Measurements from ENCODE around the gene SETD2.

SETD2 gene

GRCh38 chr3:47089630-47090029 is 74.3 kb downstream of the SETD2 start:
- H3K4me3 ChIP-seq, result no peak overlapping the region
- intact Hi-C loops (cut with DNase I; ENCODE audit: low total_unique reads), result no loop called here
- no peaks in the 10 kb centered on the region for H3K27me3 ChIP-seq
- no peaks in the 10 kb centered on the region for H3K9me3 ChIP-seq
- no peak overlapping the region for H3K27ac ChIP-seq
- H3K4me1 ChIP-seq, result no peaks in the 10 kb centered on the region
- TF ChIP-seq CTCF (IDR thresholded peaks at IDR 0.05), result no peak
- DNase-seq, result no peak
- H3K36me3 ChIP-seq, result peaks cover 33 to 61% (median 42%) of the 10 kb centered on the region in 3 donors

DNA sequence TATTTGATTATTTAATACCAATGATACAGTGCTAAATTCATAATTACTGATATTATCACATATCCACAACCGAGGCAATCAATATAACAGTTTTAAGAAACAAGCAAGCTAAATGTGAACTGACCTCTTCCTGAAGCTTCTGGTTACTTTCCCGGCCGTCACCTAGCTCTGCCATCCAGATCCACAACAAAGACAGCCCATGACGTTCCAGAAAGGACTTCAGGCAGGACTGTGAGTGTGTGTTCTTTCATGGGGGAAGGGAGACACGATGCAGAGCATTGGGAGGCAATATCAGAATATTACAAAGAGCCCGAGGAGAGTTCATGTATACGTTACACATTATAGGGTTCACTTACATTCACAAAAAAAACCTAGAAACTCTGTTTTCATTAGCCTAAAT is 77.8 kb downstream of the SETD2 start:
- Histone ChIP-seq H3K9me3 (no peaks in the 10 kb centered on the region), H3K4me3 (no peak overlapping the region), H3K36me3 (peaks cover 41 to 70% (median 51%) of the 10 kb centered on the region in 3 donors), H3K27me3 (no peaks in the 10 kb centered on the region), H3K27ac (no peak overlapping the region), H3K4me1 (no peaks in the 10 kb centered on the region)
- intact Hi-C loops (cut with DNase I; ENCODE audit: low total_unique reads), result no loop called here
- no peak for DNase-seq
- no peak for TF ChIP-seq CTCF (IDR thresholded peaks at IDR 0.05)

GRCh38 chr3:47083786-47084185 is 80.1 kb downstream of the SETD2 start:
- Histone ChIP-seq H3K36me3 (peaks cover 41 to 70% (median 68%) of the 10 kb centered on the region in 3 donors), H3K27ac (no peak overlapping the region), H3K9me3 (no peaks in the 10 kb centered on the region), H3K27me3 (no peaks in the 10 kb centered on the region), H3K4me3 (no peak overlapping the region), H3K4me1 (no peaks in the 10 kb centered on the region)
- intact Hi-C loops (cut with DNase I; ENCODE audit: low total_unique reads), result no loop called here
- DNase-seq, result no peak
- TF ChIP-seq CTCF (IDR thresholded peaks at IDR 0.05), result no peak

DNA sequence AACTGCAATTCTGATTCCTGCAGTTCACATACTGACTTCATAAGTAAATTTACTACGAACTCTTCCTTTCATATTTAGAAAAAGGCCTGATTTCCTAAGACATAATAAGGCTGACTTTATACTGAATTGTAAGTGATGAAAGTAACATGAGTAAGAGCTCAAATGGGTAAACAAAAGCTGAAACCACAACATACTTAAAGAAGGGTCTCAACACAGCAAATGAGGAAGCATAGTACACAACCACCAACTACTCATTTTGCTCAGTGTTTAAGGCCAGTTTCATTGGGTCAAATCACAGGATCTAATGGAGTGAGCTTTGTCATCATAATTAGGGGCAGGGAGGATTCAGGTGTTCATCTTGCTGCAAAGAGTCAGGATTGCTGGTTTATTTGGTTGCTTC is 81.4 kb downstream of the SETD2 start:
- no peaks in the 10 kb centered on the region for H3K4me1 ChIP-seq
- DNase-seq, result no peak
- H3K4me3 ChIP-seq, result no peak overlapping the region
- no peak overlapping the region for H3K27ac ChIP-seq
- peaks cover 35 to 71% (median 67%) of the 10 kb centered on the region in 3 donors for H3K36me3 ChIP-seq
- H3K27me3 ChIP-seq, result no peaks in the 10 kb centered on the region
- intact Hi-C loops (cut with DNase I; ENCODE audit: low total_unique reads), result no loop called here
- H3K9me3 ChIP-seq, result no peaks in the 10 kb centered on the region
- no peak for TF ChIP-seq CTCF (IDR thresholded peaks at IDR 0.05)

DNA sequence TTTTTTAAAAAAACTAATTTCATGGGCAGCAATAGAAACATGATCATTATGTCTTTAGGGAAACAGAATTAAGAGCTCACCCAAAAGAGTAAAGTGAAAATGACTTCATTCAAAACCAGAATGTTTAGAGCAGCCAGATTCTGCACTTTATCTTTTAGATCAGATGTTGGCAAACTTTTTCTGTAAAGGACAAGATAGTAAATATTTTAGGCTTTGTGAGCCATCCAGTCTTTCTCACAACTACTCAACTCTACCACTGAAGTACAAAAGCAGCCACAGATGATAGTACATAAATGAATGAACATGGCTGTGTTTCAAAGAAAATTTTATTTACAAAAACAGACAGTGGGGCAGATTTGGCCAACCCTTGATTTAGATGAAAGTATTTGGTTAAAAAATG is 84.5 kb downstream of the SETD2 start:
- TF ChIP-seq CTCF (IDR thresholded peaks at IDR 0.05), result no peak
- intact Hi-C loops (cut with DNase I; ENCODE audit: low total_unique reads), result no loop called here
- Histone ChIP-seq H3K4me1 (no peaks in the 10 kb centered on the region), H3K36me3 (peaks cover 13 to 58% (median 42%) of the 10 kb centered on the region in 3 donors), H3K27me3 (no peaks in the 10 kb centered on the region), H3K4me3 (no peak overlapping the region), H3K9me3 (no peaks in the 10 kb centered on the region), H3K27ac (no peak overlapping the region)
- DNase-seq, result no peak

DNA sequence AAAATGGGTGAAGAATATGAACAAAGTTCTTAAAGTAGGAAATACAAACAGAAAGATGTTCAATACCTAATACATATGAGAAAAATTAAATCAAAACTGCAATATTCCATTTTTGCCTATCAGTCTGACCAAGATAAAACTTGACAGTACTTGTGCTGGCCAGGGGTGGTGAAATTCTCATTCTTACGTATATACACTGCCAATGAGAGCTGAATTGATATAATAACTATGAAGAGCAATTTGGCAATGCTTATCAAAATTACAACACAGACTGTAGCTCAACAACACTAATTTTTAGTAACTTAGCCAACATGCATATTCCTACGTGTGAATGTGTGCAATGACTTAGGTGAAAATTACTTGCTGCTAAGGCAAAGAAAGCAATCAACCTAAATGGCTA is 90.2 kb downstream of the SETD2 start:
- no peak for DNase-seq
- H3K4me3 ChIP-seq, result no peak overlapping the region
- intact Hi-C loops (cut with DNase I; ENCODE audit: low total_unique reads), result no loop called here
- H3K27ac ChIP-seq, result no peak overlapping the region
- H3K36me3 ChIP-seq, result peaks cover 18 to 54% (median 30%) of the 10 kb centered on the region in 3 donors
- no peaks in the 10 kb centered on the region for H3K9me3 ChIP-seq
- no peak for TF ChIP-seq CTCF (IDR thresholded peaks at IDR 0.05)
- no peaks in the 10 kb centered on the region for H3K4me1 ChIP-seq
- H3K27me3 ChIP-seq, result no peaks in the 10 kb centered on the region
